OCI-LY3 (cell line): ENCODE results near the gene IGFL1.

Experiments
- EZH2phosphoT487 ChIP-seq: fragments of 200-600 bp; shearing (Covaris generic); IDR thresholded peaks from 2 replicates; pipeline ENCODE4 v1.6.1; 2018; ENCODE audit warnings: antibody characterized with exemption, mixed run types, low read depth
- TF ChIP-seq, protein P1 (sequence below): fragments of 200-600, 300-600 bp; sonication (generic); IDR thresholded peaks from 2 replicates; pipeline ENCODE4 v1.5.1; 2014; ENCODE audit warnings: antibody characterized with exemption, low read length, low read depth

GRCh38 chr19:46254776-46255175, 25.2 kb downstream of the IGFL1 start:
- TF ChIP-seq, protein P1, sequence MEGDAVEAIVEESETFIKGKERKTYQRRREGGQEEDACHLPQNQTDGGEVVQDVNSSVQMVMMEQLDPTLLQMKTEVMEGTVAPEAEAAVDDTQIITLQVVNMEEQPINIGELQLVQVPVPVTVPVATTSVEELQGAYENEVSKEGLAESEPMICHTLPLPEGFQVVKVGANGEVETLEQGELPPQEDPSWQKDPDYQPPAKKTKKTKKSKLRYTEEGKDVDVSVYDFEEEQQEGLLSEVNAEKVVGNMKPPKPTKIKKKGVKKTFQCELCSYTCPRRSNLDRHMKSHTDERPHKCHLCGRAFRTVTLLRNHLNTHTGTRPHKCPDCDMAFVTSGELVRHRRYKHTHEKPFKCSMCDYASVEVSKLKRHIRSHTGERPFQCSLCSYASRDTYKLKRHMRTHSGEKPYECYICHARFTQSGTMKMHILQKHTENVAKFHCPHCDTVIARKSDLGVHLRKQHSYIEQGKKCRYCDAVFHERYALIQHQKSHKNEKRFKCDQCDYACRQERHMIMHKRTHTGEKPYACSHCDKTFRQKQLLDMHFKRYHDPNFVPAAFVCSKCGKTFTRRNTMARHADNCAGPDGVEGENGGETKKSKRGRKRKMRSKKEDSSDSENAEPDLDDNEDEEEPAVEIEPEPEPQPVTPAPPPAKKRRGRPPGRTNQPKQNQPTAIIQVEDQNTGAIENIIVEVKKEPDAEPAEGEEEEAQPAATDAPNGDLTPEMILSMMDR = no peak
- no peak for TF ChIP-seq EZH2phosphoT487
